Measurements from ENCODE around the gene SETD2. TPM values are rescaled to one million over a fixed set of nuclear protein-coding genes. Genes with fewer than 3 reads are reported as not detected.

SETD2 gene
- total and polyA plus RNA-seq, 9 of the 15 experiments (the other 6 are each of a cell fraction or from before 2014, with no cell fraction given): 8.2 to 44.0 (median 33.6) TPM

GRCh38 chr3:47164007-47164881 is at the start of gene SETD2 (continued):
- TF ChIP-seq TOE1 (IDR thresholded peaks at IDR 0.05; ENCODE audit: borderline replicate concordance) (peak; percentile 95), TOE1 (CRISPR knock-in tag; IDR thresholded peaks at IDR 0.05; ENCODE audit: borderline replicate concordance, low read depth) (0 out of 2 replicates have a peak, but pooled peaks have one; percentile 89), NRF1 (conservative IDR thresholded peaks at IDR 0.05 in 1 of 2, IDR thresholded peaks at IDR 0.05 in 1 of 2) (peak; percentile 14; a peak in 1 of 4 replicates), ZNF175 (CRISPR knock-in tag; IDR thresholded peaks at IDR 0.05; ENCODE audit: low read depth) (no peak), SP2 (IDR thresholded peaks at IDR 0.05; ENCODE audit: extremely low read depth, low read depth, low read length, poor library complexity, severe bottlenecking) (no peak), ZFPM2 (CRISPR knock-in tag; IDR thresholded peaks at IDR 0.05) (no peak), TBP (optimal IDR thresholded peaks at IDR 0.05; ENCODE audit: low read depth, low read length) (peak; percentile 59), CTBP1 (IDR thresholded peaks at IDR 0.05; ENCODE audit: borderline replicate concordance) (peak; percentile 22; the same call in 1 of the 2 replicates), NFE2 (IDR thresholded peaks at IDR 0.05; ENCODE audit: low read depth) (no peak), FUS (optimal IDR thresholded peaks at IDR 0.05; ENCODE audit: low read depth, low read length) (peak; percentile 90), GTF3C2 (IDR thresholded peaks at IDR 0.05; ENCODE audit: borderline replicate concordance, extremely low read depth, insufficient read length) (no peak), TCF3 (CRISPR knock-in tag; IDR thresholded peaks at IDR 0.05) (no peak), ZFX (CRISPR knock-in tag; IDR thresholded peaks at IDR 0.05) (peak; percentile 83), MCM5 (IDR thresholded peaks at IDR 0.05; ENCODE audit: low read depth) (no peak), RUNX1 (IDR thresholded peaks at IDR 0.05; ENCODE audit: low read depth) (0 out of 2 replicates have a peak, but pooled peaks have one; percentile 11), THAP7 (CRISPR knock-in tag; IDR thresholded peaks at IDR 0.05) (peak; percentile 73; the same call in 1 of the 2 replicates), NR3C1 (CRISPR knock-in tag; IDR thresholded peaks at IDR 0.05) (peak; percentile 70; the same call in 1 of the 2 replicates), NFATC3 (IDR thresholded peaks at IDR 0.05) (no peak)
- TF ChIP-seq, protein P1, sequence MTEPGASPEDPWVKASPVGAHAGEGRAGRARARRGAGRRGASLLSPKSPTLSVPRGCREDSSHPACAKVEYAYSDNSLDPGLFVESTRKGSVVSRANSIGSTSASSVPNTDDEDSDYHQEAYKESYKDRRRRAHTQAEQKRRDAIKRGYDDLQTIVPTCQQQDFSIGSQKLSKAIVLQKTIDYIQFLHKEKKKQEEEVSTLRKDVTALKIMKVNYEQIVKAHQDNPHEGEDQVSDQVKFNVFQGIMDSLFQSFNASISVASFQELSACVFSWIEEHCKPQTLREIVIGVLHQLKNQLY (CRISPR knock-in tag; conservative IDR thresholded peaks at IDR 0.05): no peak
- TF ChIP-seq, protein P2, sequence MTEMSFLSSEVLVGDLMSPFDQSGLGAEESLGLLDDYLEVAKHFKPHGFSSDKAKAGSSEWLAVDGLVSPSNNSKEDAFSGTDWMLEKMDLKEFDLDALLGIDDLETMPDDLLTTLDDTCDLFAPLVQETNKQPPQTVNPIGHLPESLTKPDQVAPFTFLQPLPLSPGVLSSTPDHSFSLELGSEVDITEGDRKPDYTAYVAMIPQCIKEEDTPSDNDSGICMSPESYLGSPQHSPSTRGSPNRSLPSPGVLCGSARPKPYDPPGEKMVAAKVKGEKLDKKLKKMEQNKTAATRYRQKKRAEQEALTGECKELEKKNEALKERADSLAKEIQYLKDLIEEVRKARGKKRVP (CRISPR knock-in tag; IDR thresholded peaks at IDR 0.05): no peak
- TF ChIP-seq, protein P3, sequence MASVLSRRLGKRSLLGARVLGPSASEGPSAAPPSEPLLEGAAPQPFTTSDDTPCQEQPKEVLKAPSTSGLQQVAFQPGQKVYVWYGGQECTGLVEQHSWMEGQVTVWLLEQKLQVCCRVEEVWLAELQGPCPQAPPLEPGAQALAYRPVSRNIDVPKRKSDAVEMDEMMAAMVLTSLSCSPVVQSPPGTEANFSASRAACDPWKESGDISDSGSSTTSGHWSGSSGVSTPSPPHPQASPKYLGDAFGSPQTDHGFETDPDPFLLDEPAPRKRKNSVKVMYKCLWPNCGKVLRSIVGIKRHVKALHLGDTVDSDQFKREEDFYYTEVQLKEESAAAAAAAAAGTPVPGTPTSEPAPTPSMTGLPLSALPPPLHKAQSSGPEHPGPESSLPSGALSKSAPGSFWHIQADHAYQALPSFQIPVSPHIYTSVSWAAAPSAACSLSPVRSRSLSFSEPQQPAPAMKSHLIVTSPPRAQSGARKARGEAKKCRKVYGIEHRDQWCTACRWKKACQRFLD (CRISPR knock-in tag; IDR thresholded peaks at IDR 0.05): no peak; the same call in 1 of the 2 replicates
